HG03378 (cell line): ENCODE results near the gene RNU5B-1.
"Not testable (repeated sequence)": the region's sequence is repeated elsewhere in the genome, so short reads cannot be mapped to it uniquely, and the experiment has no call there.

Source experiments
- ATAC-seq: cut with Tn5 transposase; IDR thresholded peaks from one replicate; pipeline ENCODE4 v1.9.1; 2021; ENCODE audit warnings: mild to moderate bottlenecking, moderate library complexity; ENCODE audit not compliant: unreplicated experiment

The RNU5B-1 gene

GRCh38 chr15:65339920-65340319 lies 35.4 kb downstream of the RNU5B-1 start:
- ATAC-seq = no peak

- ATAC-seq = no peak
These were observed 38.0 kb downstream of the RNU5B-1 start for GRCh38 chr15:65342493-65342892.

- no peak for ATAC-seq
These were observed 39.0 kb downstream of the RNU5B-1 start for GRCh38 chr15:65343374-65343981.

- no peak for ATAC-seq
These were observed 39.9 kb downstream of the RNU5B-1 start for GRCh38 chr15:65344214-65344913.

GRCh38 chr15:65344914-65345275 lies 40.4 kb downstream of the RNU5B-1 start:
- ATAC-seq = no peak

GRCh38 chr15:65346856-65347598 lies 42.5 kb downstream of the RNU5B-1 start:
- no peak for ATAC-seq

GRCh38 chr15:65347756-65348155 lies 43.3 kb downstream of the RNU5B-1 start:
- not testable (repeated sequence) for ATAC-seq

- ATAC-seq = no peak
These were observed 44.9 kb downstream of the RNU5B-1 start for GRCh38 chr15:65349338-65349737.

GRCh38 chr15:65351972-65352371 lies 47.5 kb downstream of the RNU5B-1 start:
- not testable (repeated sequence) for ATAC-seq
